Upper lobe of right lung (tissue), 1 donor: ENCODE data around the gene GRID1. TPM values are rescaled to one million over a fixed set of nuclear protein-coding genes. Genes with fewer than 3 reads are reported as not detected.
"Not testable (repeated sequence)": the region's sequence is repeated elsewhere in the genome, so short reads cannot be mapped to it uniquely, and the experiment has no call there.

Experiments
- ATAC-seq: fragments of 200-7000 bp; cut with Tn5 transposase; one replicate; pipeline ENCODE4 v1.9.1; 2020; ENCODE audit warnings: mild to moderate bottlenecking, moderate library complexity
- DNase-seq: peaks from one replicate; pipeline ENCODE4 v3.0.0-alpha.2; 2020
- H3K27ac ChIP-seq: fragments of 200-600 bp; one replicate; pipeline ENCODE4 v1.8.0; 2022
- H3K27me3 ChIP-seq: fragments of 200-600 bp; one replicate; pipeline ENCODE4 v1.8.0; 2022; ENCODE audit warnings: mild to moderate bottlenecking
- H3K36me3 ChIP-seq: fragments of 200-600 bp; one replicate; pipeline ENCODE4 v1.8.0; 2022
- H3K4me1 ChIP-seq: fragments of 200-600 bp; one replicate; pipeline ENCODE4 v1.8.0; 2022
- H3K4me3 ChIP-seq: fragments of 200-600 bp; one replicate; pipeline ENCODE4 v1.8.0; 2022; ENCODE audit warnings: mild to moderate bottlenecking
- H3K9me3 ChIP-seq: fragments of 200-600 bp; one replicate; pipeline ENCODE4 v1.8.0; 2022
- intact Hi-C: fragments of 100-400 bp; cut with DNase I; formaldehyde crosslinking; loops from one replicate; pipeline ENCODE4 v1.11.0; 2022
- total RNA-seq: library from RNA; stranded (reverse); fragmentation: NEBNext Ultra II Directional; extraction: Animal tissue kit (Norgen Biotek cat#: 25700); gene quantifications from one replicate; pipeline ENCODE4 v1.2.1, GENCODE V29; 2021
- TF ChIP-seq, protein P1 (sequence below): fragments of 200-600 bp; IDR thresholded peaks from one replicate; pipeline ENCODE4 v1.8.0; 2022; ENCODE audit warnings: antibody characterized with exemption
- donor health status: DM: no; HTN: yes; CAD: no; lungs with severe emphysema.

The GRID1 gene
- total RNA-seq, 1 donor from 2014 or later, result 3.0 TPM

DNA sequence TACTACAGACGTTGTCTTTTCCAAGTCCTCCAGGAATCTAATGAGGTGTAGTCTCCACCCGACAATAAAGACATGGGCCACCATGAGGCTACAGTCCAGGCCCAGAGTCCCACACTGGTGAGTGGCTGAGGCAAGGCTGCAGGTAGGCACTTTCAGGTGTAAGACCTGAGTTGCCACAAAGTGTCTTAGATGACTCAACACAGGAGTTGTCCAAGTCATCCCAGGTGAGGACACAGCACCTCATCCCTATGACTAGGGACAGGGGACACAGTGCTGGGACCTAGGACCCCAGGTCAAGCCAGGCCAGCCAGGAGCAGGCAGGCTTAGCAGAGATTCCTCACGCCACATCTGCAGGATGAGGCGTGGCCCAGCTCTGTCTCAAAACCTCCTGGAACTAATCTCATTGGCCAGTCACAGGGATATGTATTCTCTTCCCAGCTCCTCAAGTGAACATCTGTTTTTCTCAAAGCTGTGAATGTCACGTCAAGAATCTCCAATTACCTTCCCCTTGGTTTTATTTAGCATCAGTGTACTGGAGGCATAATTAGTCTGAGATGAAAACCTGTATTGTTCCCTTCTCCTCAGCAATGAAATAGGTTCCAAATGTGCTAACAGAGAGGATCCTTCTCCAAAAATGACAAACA is 254.6 kb downstream of the GRID1 start:
- no peak overlapping the region for H3K4me3 ChIP-seq
- no peaks in the 10 kb centered on the region for H3K36me3 ChIP-seq
- TF ChIP-seq, protein P1, sequence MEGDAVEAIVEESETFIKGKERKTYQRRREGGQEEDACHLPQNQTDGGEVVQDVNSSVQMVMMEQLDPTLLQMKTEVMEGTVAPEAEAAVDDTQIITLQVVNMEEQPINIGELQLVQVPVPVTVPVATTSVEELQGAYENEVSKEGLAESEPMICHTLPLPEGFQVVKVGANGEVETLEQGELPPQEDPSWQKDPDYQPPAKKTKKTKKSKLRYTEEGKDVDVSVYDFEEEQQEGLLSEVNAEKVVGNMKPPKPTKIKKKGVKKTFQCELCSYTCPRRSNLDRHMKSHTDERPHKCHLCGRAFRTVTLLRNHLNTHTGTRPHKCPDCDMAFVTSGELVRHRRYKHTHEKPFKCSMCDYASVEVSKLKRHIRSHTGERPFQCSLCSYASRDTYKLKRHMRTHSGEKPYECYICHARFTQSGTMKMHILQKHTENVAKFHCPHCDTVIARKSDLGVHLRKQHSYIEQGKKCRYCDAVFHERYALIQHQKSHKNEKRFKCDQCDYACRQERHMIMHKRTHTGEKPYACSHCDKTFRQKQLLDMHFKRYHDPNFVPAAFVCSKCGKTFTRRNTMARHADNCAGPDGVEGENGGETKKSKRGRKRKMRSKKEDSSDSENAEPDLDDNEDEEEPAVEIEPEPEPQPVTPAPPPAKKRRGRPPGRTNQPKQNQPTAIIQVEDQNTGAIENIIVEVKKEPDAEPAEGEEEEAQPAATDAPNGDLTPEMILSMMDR, result no peak
- no peak overlapping the region for H3K27ac ChIP-seq
- no peaks in the 10 kb centered on the region for H3K27me3 ChIP-seq
- ATAC-seq, result no peak
- no peak for DNase-seq
- H3K4me1 ChIP-seq, result no peaks in the 10 kb centered on the region
- no peaks in the 10 kb centered on the region for H3K9me3 ChIP-seq
- intact Hi-C loops, result no loop called here

DNA sequence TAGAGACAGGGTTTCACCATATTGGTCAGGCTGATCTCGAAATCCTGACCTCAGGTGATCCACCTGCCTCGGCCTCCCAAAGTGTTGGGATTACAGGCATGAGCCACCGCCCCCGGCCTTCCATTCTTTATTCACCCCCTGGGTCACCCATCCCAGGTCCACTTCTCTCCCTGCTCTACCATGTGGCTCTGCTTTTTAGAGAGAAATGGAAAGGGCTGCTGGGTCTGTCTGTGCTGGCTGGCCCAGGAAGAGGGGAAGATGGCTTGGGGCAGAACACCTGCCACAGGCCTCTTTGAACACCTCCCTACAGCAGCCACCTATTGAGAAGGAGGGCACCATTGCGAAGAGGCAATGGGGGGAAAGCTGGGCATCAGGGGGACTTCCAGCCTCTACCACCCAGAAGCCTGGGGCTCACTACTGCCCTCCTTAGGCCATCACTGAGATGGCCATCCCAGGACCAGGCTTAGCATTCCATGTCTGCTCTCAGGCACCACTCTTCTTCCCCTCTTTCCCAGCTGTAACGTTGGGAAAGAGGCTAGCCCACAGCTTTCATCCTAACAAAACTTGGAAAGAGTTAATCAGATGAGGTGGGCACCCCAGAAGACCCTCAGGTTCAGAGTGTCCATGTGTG is 256.3 kb downstream of the GRID1 start:
- intact Hi-C loops, result no loop called here
- Histone ChIP-seq H3K27ac (no peak overlapping the region), H3K4me1 (no peaks in the 10 kb centered on the region), H3K27me3 (no peaks in the 10 kb centered on the region), H3K4me3 (no peak overlapping the region), H3K9me3 (no peaks in the 10 kb centered on the region), H3K36me3 (no peaks in the 10 kb centered on the region)
- DNase-seq (no peak), ATAC-seq (no peak)
- TF ChIP-seq, protein P1, result no peak

DNA sequence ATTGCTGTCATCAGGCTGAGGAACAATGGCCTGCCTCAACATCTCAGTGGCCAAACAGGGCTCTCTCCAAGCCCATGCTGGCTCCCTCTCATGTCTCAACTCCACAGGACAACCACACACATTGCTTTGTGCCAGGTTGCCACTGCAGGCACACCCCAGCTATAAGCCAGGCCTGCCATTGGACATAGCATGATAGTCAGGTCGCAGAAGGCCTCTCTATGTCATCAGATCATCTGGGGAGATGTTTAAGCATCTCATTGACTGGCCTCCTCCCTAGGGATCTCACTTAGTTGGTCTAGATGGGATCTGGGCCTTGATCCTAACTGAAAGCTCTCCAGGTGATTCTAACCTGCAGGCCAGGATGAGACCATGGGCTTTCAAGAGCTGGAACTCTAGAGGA is 257.2 kb downstream of the GRID1 start:
- Histone ChIP-seq H3K4me1 (no peaks in the 10 kb centered on the region), H3K27ac (no peak overlapping the region), H3K27me3 (no peaks in the 10 kb centered on the region), H3K9me3 (no peaks in the 10 kb centered on the region), H3K4me3 (no peak overlapping the region), H3K36me3 (no peaks in the 10 kb centered on the region)
- TF ChIP-seq, protein P1, result no peak
- intact Hi-C loops, result no loop called here
- DNase-seq, result no peak
- no peak for ATAC-seq

DNA sequence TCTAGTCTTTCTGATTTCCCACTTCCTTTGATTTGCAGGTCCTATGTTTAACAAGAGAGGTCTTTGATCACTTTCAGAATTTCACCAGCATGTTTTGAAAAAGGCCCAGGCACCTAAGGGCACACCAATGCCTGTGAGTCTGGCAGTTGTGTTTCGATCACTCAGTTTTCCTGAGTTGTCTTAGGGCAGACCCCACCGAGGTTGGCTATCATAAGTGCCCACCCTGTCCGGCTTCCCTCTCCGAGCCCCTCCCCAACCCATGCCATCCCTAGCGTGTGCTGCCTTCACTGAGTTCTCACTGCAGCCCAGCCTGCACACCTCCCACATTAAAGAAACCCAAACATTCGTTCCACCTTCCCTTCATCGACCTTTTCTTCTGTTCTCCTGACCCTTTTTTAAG is 257.9 kb downstream of the GRID1 start:
- intact Hi-C loops, result no loop called here
- Histone ChIP-seq H3K4me1 (no peaks in the 10 kb centered on the region), H3K27me3 (no peaks in the 10 kb centered on the region), H3K9me3 (no peaks in the 10 kb centered on the region), H3K4me3 (no peak overlapping the region), H3K27ac (no peak overlapping the region), H3K36me3 (no peaks in the 10 kb centered on the region)
- TF ChIP-seq, protein P1, result no peak
- ATAC-seq (no peak), DNase-seq (no peak)

DNA sequence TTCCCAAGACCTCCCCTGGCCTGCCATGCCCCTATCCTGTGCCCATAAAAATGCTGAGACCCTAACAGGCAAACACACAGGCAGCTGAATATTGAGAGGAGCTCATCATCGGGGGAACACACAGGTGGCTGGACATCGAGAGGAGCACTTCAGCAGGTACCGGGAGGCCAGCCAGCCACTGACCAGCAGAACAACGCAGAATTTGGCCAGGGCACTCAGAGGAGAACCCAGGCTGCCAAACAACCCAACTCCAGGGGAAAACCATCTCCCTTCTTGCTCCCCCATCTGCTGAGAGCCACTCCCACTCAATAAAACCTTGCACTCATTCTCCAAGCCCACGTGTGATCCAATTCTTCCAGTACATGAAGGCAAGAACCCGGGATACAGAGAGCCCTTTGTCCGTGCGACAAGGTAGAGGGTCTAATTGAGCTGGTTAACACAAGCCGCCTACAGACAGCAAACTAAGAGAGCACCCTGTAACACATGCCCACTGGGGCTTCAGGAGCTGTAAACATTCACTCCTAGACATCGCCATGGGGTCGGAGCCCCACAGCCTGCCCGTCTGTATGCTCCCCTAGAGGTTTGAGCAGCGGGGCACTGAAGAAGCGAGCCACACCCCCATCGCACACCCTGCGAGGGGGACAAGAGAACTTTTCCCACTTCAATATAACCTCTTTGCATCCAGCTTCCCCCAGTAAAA is 258.8 kb downstream of the GRID1 start:
- H3K4me1 ChIP-seq, intact Hi-C loops, H3K27me3 ChIP-seq, ATAC-seq, DNase-seq, H3K27ac ChIP-seq, H3K36me3 ChIP-seq, H3K4me3 ChIP-seq, H3K9me3 ChIP-seq: not testable (repeated sequence)

DNA sequence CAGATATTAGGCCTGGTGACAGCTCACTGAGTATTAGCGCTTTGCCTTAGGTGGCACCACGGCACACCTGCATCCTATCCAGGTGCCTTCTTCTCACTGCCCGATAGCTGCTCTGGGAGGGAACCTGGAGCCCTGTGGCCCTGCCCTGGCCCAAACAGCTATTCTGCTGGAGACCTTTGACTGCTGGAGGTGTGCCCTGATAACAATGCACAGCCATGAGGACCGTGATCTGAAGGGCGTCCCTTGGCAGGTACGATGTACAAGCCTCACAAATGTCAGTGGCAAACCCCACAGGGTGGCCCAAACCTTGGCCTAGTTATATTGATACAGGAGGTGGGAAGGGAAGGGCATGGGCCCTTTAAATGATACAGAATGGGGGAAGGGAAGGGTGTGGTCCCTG is 259.5 kb downstream of the GRID1 start:
- TF ChIP-seq, protein P1, result no peak
- intact Hi-C loops, result no loop called here

More for the DNA sequence above, 259.5 kb downstream of the GRID1 start:
- Histone ChIP-seq H3K4me1 (no peaks in the 10 kb centered on the region), H3K9me3 (no peaks in the 10 kb centered on the region), H3K27me3 (no peaks in the 10 kb centered on the region), H3K4me3 (no peak overlapping the region), H3K27ac (no peak overlapping the region), H3K36me3 (no peaks in the 10 kb centered on the region)
- no peak for ATAC-seq
- DNase-seq, result no peak
